K562 (cell line): ENCODE results near the gene POLR2B. TPM values are rescaled to one million over a fixed set of nuclear protein-coding genes. Genes with fewer than 3 reads are reported as not detected.

Experiments
- ATF3 ChIP-seq, 2 experiments: fragments of 450-650 bp in 1 of 2; sonication (generic) in 1 of 2; formaldehyde crosslinking in 1 of 2; IDR thresholded peaks in 1 of 2; conservative IDR thresholded peaks in 1 of 2; 2 replicates each; pipeline versions ENCODE4 v1.6.1 to v1.8.1; 2016 to 2023; ENCODE audit warnings: mild to moderate bottlenecking in 2 of 2, moderate library complexity in 2 of 2, inconsistent platforms in 1 of 2, missing genetic modification reagents in 1 of 2
- ATF6 ChIP-seq: sonication (generic); formaldehyde crosslinking; IDR thresholded peaks from 2 replicates; pipeline ENCODE4 v1.4.0; 2020; ENCODE audit warnings: mild to moderate bottlenecking, missing genetic modification reagents
- CREBBP ChIP-seq: IDR thresholded peaks from one replicate; pipeline ENCODE4 v1.6.1; 2012; ENCODE audit warnings: low read depth, mild to moderate bottlenecking, control low read depth, inconsistent platforms, low read length
- CREM ChIP-seq: IDR thresholded peaks from 2 replicates; pipeline ENCODE4 v1.6.1; 2014; ENCODE audit warnings: antibody characterized with exemption, low read depth
- CSDE1 ChIP-seq, 2 experiments: fragments of 450-650 bp; IDR thresholded peaks; 2 replicates each; pipeline ENCODE4 v1.6.1; 2016; ENCODE audit warnings: mild to moderate bottlenecking in 1 of 2
- DMBX1 ChIP-seq: fragments of 250-450 bp; sonication (Bioruptor Pico); IDR thresholded peaks from 2 replicates; pipeline ENCODE4 v1.8.0; 2022; ENCODE audit warnings: inconsistent platforms, mild to moderate bottlenecking, moderate library complexity, borderline replicate concordance
- EP300 ChIP-seq: IDR thresholded peaks from 2 replicates; pipeline ENCODE4 v1.6.1; 2012; ENCODE audit warnings: low read length, improper control_type of control experiment
- HMGXB4 ChIP-seq: sonication (generic); formaldehyde crosslinking; IDR thresholded peaks from 2 replicates; pipeline ENCODE4 v1.8.1; 2023; ENCODE audit warnings: mild to moderate bottlenecking, missing genetic modification reagents
- KAT2B ChIP-seq: IDR thresholded peaks from one replicate; pipeline ENCODE4 v1.6.1; 2012; ENCODE audit warnings: low read depth, mild to moderate bottlenecking, control low read depth, inconsistent platforms, low read length, moderate library complexity
- MBD1 ChIP-seq: fragments of 250-450 bp; sonication (Bioruptor Pico); IDR thresholded peaks from 2 replicates; pipeline ENCODE4 v1.8.0; 2022; ENCODE audit warnings: inconsistent platforms
- MLLT1 ChIP-seq, 2 experiments: fragments of 450-650 bp; IDR thresholded peaks; 2 replicates each; pipeline ENCODE4 v1.6.1; 2016
- SFPQ ChIP-seq: fragments of 200-400 bp; formaldehyde crosslinking; IDR thresholded peaks from 2 replicates; pipeline ENCODE4 v1.6.1; 2017; ENCODE audit warnings: mild to moderate bottlenecking, low read depth, low read length, moderate library complexity
- TAF7 ChIP-seq: fragments of 450-650 bp; IDR thresholded peaks from 2 replicates; pipeline ENCODE4 v1.6.1; 2016; ENCODE audit warnings: missing genetic modification characterization, missing compliant biosample characterization
- TAF9B ChIP-seq: fragments of 450-650 bp; IDR thresholded peaks from 2 replicates; pipeline ENCODE4 v1.6.1; 2018; ENCODE audit warnings: mild to moderate bottlenecking; ENCODE audit not compliant: partially characterized antibody
- ZNF197 ChIP-seq: fragments of 200-800 bp; sonication (Bioruptor generic); IDR thresholded peaks from 2 replicates; pipeline ENCODE4 v1.6.1; 2016; ENCODE audit warnings: low read depth, missing genetic modification characterization, missing compliant biosample characterization
- ZNF583 ChIP-seq: fragments of 250-450 bp; sonication (Bioruptor Pico); IDR thresholded peaks from 2 replicates; pipeline ENCODE4 v1.4.0; 2020
- ZNF584 ChIP-seq: fragments of 200-800 bp; sonication (Bioruptor generic); IDR thresholded peaks from 2 replicates; pipeline ENCODE4 v1.6.1; 2016; ENCODE audit warnings: low read depth, mild to moderate bottlenecking, missing genetic modification characterization, missing compliant biosample characterization
- polyA plus RNA-seq, 8 experiments: library from polyadenylated mRNA; depleted of rRNA in 4 of 8; stranded (reverse) in 5 of 8; unstranded in 3 of 8; fragments of >200 nt; fragmentation: Nextera tagmentation in 2 of 8; fragmentation: Illumina TruSeq in 1 of 8; extraction: Ambion mirVana in 2 of 8; extraction: Trizol in 1 of 8; gene quantifications; 2 replicates each; pipeline versions ENCODE4 v1.2.1 to v1.2.3, GENCODE V29; 2011 to 2014; ENCODE audit warnings: inconsistent platforms in 1 of 8, missing spikeins in 1 of 8
- total RNA-seq, 7 experiments: library from RNA; depleted of rRNA in 6 of 7; stranded (reverse); fragments of >200 nt in 6 of 7; fragmentation: Illumina TruSeq in 2 of 7; extraction: Trizol in 2 of 7; gene quantifications; 2 replicates each; pipeline versions ENCODE4 v1.2.1 to v1.2.3, GENCODE V29; 2011 to 2021; ENCODE audit warnings: low replicate concordance in 1 of 7

The POLR2B gene
- total and polyA plus RNA-seq, 9 of the 15 experiments (the other 6 are each of a cell fraction or from before 2014, with no cell fraction given), result 60.9 to 208 (median 142) TPM

- TF ChIP-seq CREBBP (no peak), DMBX1 (CRISPR knock-in tag) (no peak), KAT2B (no peak), ATF3 (IDR thresholded peaks at IDR 0.05) (peak; percentile 92), ATF3 (CRISPR knock-in tag; conservative IDR thresholded peaks at IDR 0.05) (no peak), TAF9B (peak; percentile 60), ZNF583 (CRISPR knock-in tag) (no peak), HMGXB4 (no peak), MLLT1 (IDR thresholded peaks at IDR 0.05) (no peak), CREM (no peak), ZNF584 (CRISPR knock-in tag) (0 out of 2 replicates have a peak, but pooled peaks have one; percentile 34), ATF6 (CRISPR knock-in tag) (no peak), EP300 (peak; percentile 46; the same call in 1 of the 2 replicates), ZNF197 (CRISPR knock-in tag) (no peak), TAF7 (tag) (no peak), CSDE1 (IDR thresholded peaks at IDR 0.05) (no peak), SFPQ (no peak), MBD1 (CRISPR knock-in tag) (no peak)
Measured at GRCh38 chr4:56981795-56982201, 3.1 kb downstream of the POLR2B start (continued).
